Endodermal cell (in vitro differentiated cells): Measurements from ENCODE around the gene ADGRL3. TPM values are rescaled to one million over a fixed set of nuclear protein-coding genes. Genes with fewer than 3 reads are reported as not detected.

Source experiments
- DNase-seq: peaks from one replicate; pipeline ENCODE4 v3.0.0-alpha.2; 2017
- H3K27ac ChIP-seq: 2 replicates; pipeline ENCODE4 v1.5.1; 2013; ENCODE audit warnings: mild to moderate bottlenecking, low read depth, low read length, moderate library complexity
- H3K27me3 ChIP-seq: 2 replicates; pipeline ENCODE4 v1.6.1; 2013; ENCODE audit warnings: mild to moderate bottlenecking, low read length, moderate library complexity; ENCODE audit not compliant: insufficient read depth, control insufficient read depth, poor library complexity, severe bottlenecking
- H3K36me3 ChIP-seq: 2 replicates; pipeline ENCODE4 v1.7.0; 2013; ENCODE audit warnings: mild to moderate bottlenecking, low read length, moderate library complexity; ENCODE audit not compliant: control insufficient read depth, insufficient read depth
- H3K4me1 ChIP-seq: one replicate; pipeline ENCODE4 v1.7.0; 2013; ENCODE audit warnings: low read length; ENCODE audit not compliant: control insufficient read depth, insufficient read depth
- H3K4me3 ChIP-seq: 2 replicates; pipeline ENCODE4 v1.5.1; 2013; ENCODE audit warnings: mild to moderate bottlenecking, low read length, moderate library complexity
- H3K9ac ChIP-seq: 2 replicates; pipeline ENCODE4 v1.6.1; 2013; ENCODE audit warnings: mild to moderate bottlenecking, low read length, moderate library complexity; ENCODE audit not compliant: poor library complexity, severe bottlenecking; ENCODE audit errors: extremely low read depth
- H3K9me3 ChIP-seq: 2 replicates; pipeline ENCODE4 v1.6.1; 2013; ENCODE audit warnings: mild to moderate bottlenecking, low read length, moderate library complexity; ENCODE audit not compliant: control insufficient read depth
- H3K27ac Mint-ChIP-seq: 2 replicates; pipeline ENCODE4 v1.8.0; 2020; ENCODE audit warnings: mixed read lengths
- H3K27me3 Mint-ChIP-seq: 2 replicates; pipeline ENCODE4 v1.8.0; 2021; ENCODE audit warnings: mild to moderate bottlenecking, mixed read lengths; ENCODE audit not compliant: insufficient read depth
- H3K36me3 Mint-ChIP-seq: 2 replicates; pipeline ENCODE4 v1.8.0; 2020; ENCODE audit warnings: low read depth, mixed read lengths
- H3K4me1 Mint-ChIP-seq: 2 replicates; pipeline ENCODE4 v1.8.0; 2020; ENCODE audit warnings: mixed read lengths
- H3K4me3 Mint-ChIP-seq: 2 replicates; pipeline ENCODE4 v1.8.0; 2020; ENCODE audit warnings: mild to moderate bottlenecking, moderate library complexity, mixed read lengths
- H3K9me3 Mint-ChIP-seq: 2 replicates; pipeline ENCODE4 v1.8.0; 2020; ENCODE audit warnings: mild to moderate bottlenecking, mixed read lengths
- WGBS, 2 experiments: methylation state at CpG; one replicate each; pipeline versions ENCODE4 v1.1.5 to v1.1.7; 2013; ENCODE audit warnings: missing lambda C conversion rate in 2 of 2, mixed read lengths in 1 of 2; ENCODE audit not compliant: insufficient coverage in 1 of 2, insufficient read length in 1 of 2; 5-methylcytosine and 5-hydroxymethylcytosine counted together
- total RNA-seq, 2 donors: library from RNA; stranded (reverse); fragmentation: NEBNext Ultra II Directional in 1 of 2; extraction: Animal tissue kit (Norgen Biotek cat#: 25700) in 1 of 2; gene quantifications; 2 replicates in 1 of 2; 3 replicates in 1 of 2; pipeline ENCODE4 v1.2.1, GENCODE V29; 2021
- TF ChIP-seq, protein P1 (sequence below): fragments of 200-600 bp; sonication (generic); conservative IDR thresholded peaks from 2 replicates; pipeline ENCODE4 v1.5.0; 2021; ENCODE audit warnings: antibody characterized with exemption, mild to moderate bottlenecking

ADGRL3 gene
- total RNA-seq, 2 donors from 2014 or later = 9.9 to 10.3 TPM

DNA sequence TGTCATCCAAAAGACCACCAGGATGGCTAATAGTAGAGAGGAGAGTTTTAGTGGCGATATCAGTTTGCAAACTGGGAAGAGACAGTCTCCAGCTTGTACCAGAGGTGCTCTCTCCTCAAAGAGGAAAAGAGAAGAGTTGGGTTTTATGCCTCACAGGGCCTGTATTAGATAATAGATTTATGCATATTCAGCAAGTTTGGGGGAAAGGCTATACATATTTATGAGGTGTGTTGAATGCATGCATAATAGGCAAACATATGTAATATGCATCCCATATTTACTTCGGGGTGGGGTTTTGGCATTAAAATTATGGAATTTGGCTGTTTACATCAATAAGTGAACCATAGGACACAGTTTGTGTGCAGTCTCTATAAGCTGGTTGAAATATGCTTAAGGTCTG, 22.8 kb upstream of the ADGRL3 start:
- H3K4me1 ChIP-seq = peaks cover 11% of the 10 kb centered on the region
- no peaks in the 10 kb centered on the region for H3K36me3 ChIP-seq
- H3K27ac ChIP-seq = no peak overlapping the region
- H3K4me1 Mint-ChIP-seq = peaks cover 13% of the 10 kb centered on the region
- no peaks in the 10 kb centered on the region for H3K36me3 Mint-ChIP-seq
- no peak overlapping the region for H3K9ac ChIP-seq
- H3K4me3 Mint-ChIP-seq = no peak overlapping the region
- WGBS, 2 experiments = 86 to 92% methylated on average over 1 to 2 of the region's 2 CpGs
- H3K9me3 Mint-ChIP-seq = no peaks in the 10 kb centered on the region
- H3K27me3 Mint-ChIP-seq = no peaks in the 10 kb centered on the region
- peaks cover 6% of the 10 kb centered on the region for H3K9me3 ChIP-seq
- TF ChIP-seq, protein P1, sequence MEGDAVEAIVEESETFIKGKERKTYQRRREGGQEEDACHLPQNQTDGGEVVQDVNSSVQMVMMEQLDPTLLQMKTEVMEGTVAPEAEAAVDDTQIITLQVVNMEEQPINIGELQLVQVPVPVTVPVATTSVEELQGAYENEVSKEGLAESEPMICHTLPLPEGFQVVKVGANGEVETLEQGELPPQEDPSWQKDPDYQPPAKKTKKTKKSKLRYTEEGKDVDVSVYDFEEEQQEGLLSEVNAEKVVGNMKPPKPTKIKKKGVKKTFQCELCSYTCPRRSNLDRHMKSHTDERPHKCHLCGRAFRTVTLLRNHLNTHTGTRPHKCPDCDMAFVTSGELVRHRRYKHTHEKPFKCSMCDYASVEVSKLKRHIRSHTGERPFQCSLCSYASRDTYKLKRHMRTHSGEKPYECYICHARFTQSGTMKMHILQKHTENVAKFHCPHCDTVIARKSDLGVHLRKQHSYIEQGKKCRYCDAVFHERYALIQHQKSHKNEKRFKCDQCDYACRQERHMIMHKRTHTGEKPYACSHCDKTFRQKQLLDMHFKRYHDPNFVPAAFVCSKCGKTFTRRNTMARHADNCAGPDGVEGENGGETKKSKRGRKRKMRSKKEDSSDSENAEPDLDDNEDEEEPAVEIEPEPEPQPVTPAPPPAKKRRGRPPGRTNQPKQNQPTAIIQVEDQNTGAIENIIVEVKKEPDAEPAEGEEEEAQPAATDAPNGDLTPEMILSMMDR = no peak
- H3K4me3 ChIP-seq = no peak overlapping the region
- no peaks in the 10 kb centered on the region for H3K27me3 ChIP-seq
- no peak for DNase-seq
- no peak overlapping the region for H3K27ac Mint-ChIP-seq

DNA sequence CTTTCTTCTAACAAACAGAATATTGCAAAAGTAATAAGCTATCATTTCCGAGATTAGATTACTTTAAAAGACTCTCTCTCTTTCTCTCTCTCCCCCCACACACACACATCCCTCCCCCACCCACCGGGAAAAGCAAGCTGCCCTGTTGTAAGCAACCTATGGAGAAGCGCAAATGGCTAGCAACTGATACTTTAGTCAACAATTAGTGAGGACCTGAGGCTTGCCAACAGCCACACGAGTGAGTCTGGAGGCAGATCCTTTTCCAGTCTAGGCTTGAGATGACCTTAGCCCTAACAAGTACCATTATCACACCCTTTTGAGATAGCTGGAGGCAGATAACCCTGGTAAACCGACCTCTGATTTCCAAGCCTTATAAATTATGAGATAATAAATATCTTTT, 19.7 kb upstream of the ADGRL3 start:
- Mint-ChIP-seq H3K27ac (no peak overlapping the region), H3K9me3 (peaks cover 13% of the 10 kb centered on the region), H3K36me3 (no peaks in the 10 kb centered on the region), H3K4me3 (no peak overlapping the region), H3K4me1 (peaks cover 13% of the 10 kb centered on the region), H3K27me3 (no peaks in the 10 kb centered on the region)
- WGBS, 2 experiments = 38% methylated on average over 4 of the region's 5 CpGs; no CpG with 5 or more reads in 1 of the 2 experiments
- no peaks in the 10 kb centered on the region for H3K27me3 ChIP-seq
- peaks cover 20% of the 10 kb centered on the region for H3K9me3 ChIP-seq
- no peak overlapping the region for H3K4me3 ChIP-seq
- no peak for DNase-seq
- H3K36me3 ChIP-seq = no peaks in the 10 kb centered on the region
- no peak overlapping the region for H3K9ac ChIP-seq
- TF ChIP-seq, protein P1 = no peak
- H3K27ac ChIP-seq = no peak overlapping the region
- H3K4me1 ChIP-seq = peaks cover 11% of the 10 kb centered on the region

DNA sequence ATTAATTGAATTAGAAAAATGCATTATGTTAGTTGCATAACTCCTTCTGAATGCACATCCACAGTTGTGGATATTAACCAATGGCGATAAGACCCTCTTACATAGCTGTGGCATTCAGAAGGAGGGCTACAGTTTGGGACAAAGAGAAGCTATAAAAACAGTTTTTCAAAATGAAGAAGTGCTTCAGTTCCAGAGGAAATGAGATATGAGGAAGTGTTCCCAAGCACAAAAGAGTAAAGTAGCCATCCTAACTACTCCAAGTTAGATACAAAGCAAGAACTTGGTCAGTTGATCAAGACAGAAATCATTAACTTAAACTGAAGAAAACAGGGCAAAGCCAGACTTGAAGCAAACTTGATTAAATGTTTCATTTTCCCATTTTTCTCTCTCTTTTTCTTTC, 17.2 kb upstream of the ADGRL3 start:
- peaks cover 24% of the 10 kb centered on the region for H3K9me3 ChIP-seq
- H3K9ac ChIP-seq = no peak overlapping the region
- no peaks in the 10 kb centered on the region for H3K27me3 ChIP-seq
- no peak for DNase-seq
- Mint-ChIP-seq H3K36me3 (no peaks in the 10 kb centered on the region), H3K27ac (no peak overlapping the region), H3K9me3 (peaks cover 16% of the 10 kb centered on the region), H3K4me3 (no peak overlapping the region), H3K27me3 (no peaks in the 10 kb centered on the region), H3K4me1 (peaks cover 13% of the 10 kb centered on the region)
- H3K36me3 ChIP-seq = no peaks in the 10 kb centered on the region
- H3K4me1 ChIP-seq = peaks cover 11% of the 10 kb centered on the region
- H3K4me3 ChIP-seq = no peak overlapping the region
- 88% methylated on average over 1 of the region's 1 CpG; no CpG with 5 or more reads in 1 of the 2 experiments for WGBS, 2 experiments
- H3K27ac ChIP-seq = no peak overlapping the region
- TF ChIP-seq, protein P1 = no peak
